Neural cell (in vitro differentiated cells): Measurements from ENCODE around the gene ALMS1. TPM values are rescaled to one million over a fixed set of nuclear protein-coding genes. Genes with fewer than 3 reads are reported as not detected.

Experiments
- H2AFZ ChIP-seq: fragments of 200-600, 300-800 bp; sonication (generic), shearing (Covaris generic); 2 replicates; pipeline ENCODE4 v1.6.0; 2014; ENCODE audit warnings: low read depth, mild to moderate bottlenecking, antibody characterized with exemption, low read length, moderate library complexity
- H3F3A ChIP-seq: fragments of 200-600 bp; shearing (Covaris generic); 2 replicates; pipeline ENCODE4 v1.6.1; 2016; ENCODE audit warnings: mild to moderate bottlenecking, moderate library complexity, mixed read lengths, antibody characterized with exemption, low read length; ENCODE audit not compliant: insufficient read depth, poor library complexity, severe bottlenecking
- H3K27ac ChIP-seq: fragments of 200-600, 300-800 bp; sonication (generic), shearing (Covaris generic); 2 replicates; pipeline ENCODE4 v1.5.1; 2014; ENCODE audit warnings: mild to moderate bottlenecking, low read length, moderate library complexity
- H3K27me3 ChIP-seq: fragments of 300-800, 200-600 bp; sonication (generic), shearing (Covaris generic); 2 replicates; pipeline ENCODE4 v1.6.0; 2014; ENCODE audit warnings: mild to moderate bottlenecking, low read depth, low read length, moderate library complexity; ENCODE audit not compliant: insufficient read depth
- H3K36me3 ChIP-seq: fragments of 300-800, 200-600 bp; sonication (generic), shearing (Covaris generic); 2 replicates; pipeline ENCODE4 v1.5.1; 2014; ENCODE audit warnings: mild to moderate bottlenecking, antibody characterized with exemption, low read length, moderate library complexity; ENCODE audit not compliant: insufficient read depth
- H3K4me2 ChIP-seq: fragments of 300-800, 200-600 bp; sonication (generic), shearing (Covaris generic); 2 replicates; pipeline ENCODE4 v1.6.0; 2014; ENCODE audit warnings: mild to moderate bottlenecking, low read length
- H3K4me3 ChIP-seq: fragments of 300-800, 200-600 bp; sonication (generic), shearing (Covaris generic); 2 replicates; pipeline ENCODE4 v1.5.1; 2014; ENCODE audit warnings: mild to moderate bottlenecking, low read length, moderate library complexity
- H3K79me2 ChIP-seq: fragments of 200-600 bp; shearing (Covaris generic); replicated peaks from 2 replicates; pipeline ENCODE4 v1.6.0; 2014; ENCODE audit warnings: mild to moderate bottlenecking, low read length, moderate library complexity; ENCODE audit not compliant: insufficient read depth
- H3K9ac ChIP-seq: fragments of 300-800, 200-600 bp; sonication (generic), shearing (Covaris generic); 2 replicates; pipeline ENCODE4 v1.6.1; 2016; ENCODE audit warnings: mild to moderate bottlenecking, low read length, mixed read lengths
- H3K9me2 ChIP-seq: fragments of 200-600 bp; shearing (Covaris generic); 2 replicates; pipeline ENCODE4 v1.6.1; 2016; ENCODE audit warnings: mild to moderate bottlenecking, low read length, mixed read lengths; ENCODE audit not compliant: insufficient read depth
- H3K9me3 ChIP-seq: fragments of 200-600, 300-800 bp; sonication (generic), shearing (Covaris generic); 2 replicates; pipeline ENCODE4 v1.6.1; 2016; ENCODE audit warnings: mild to moderate bottlenecking, mixed run types, low read length, moderate library complexity, mixed read lengths
- H4K20me1 ChIP-seq: fragments of 200-600 bp; shearing (Covaris generic); 2 replicates; pipeline ENCODE4 v1.6.1; 2016; ENCODE audit warnings: mild to moderate bottlenecking, mixed run types; ENCODE audit not compliant: insufficient read depth
- EP300 ChIP-seq: fragments of 450-650 bp; conservative IDR thresholded peaks from 2 replicates; pipeline ENCODE4 v1.6.1; 2014; ENCODE audit warnings: antibody characterized with exemption, mild to moderate bottlenecking, moderate library complexity; ENCODE audit not compliant: poor library complexity, severe bottlenecking
- EZH2 ChIP-seq: fragments of 200-600, 300-800 bp; shearing (Covaris generic), sonication (generic); IDR thresholded peaks from 2 replicates; pipeline ENCODE4 v1.6.1; 2014; ENCODE audit warnings: antibody characterized with exemption, low read length, borderline replicate concordance, mild to moderate bottlenecking; ENCODE audit not compliant: insufficient read depth, poor library complexity, severe bottlenecking
- MXI1 ChIP-seq: fragments of 450-650 bp; conservative IDR thresholded peaks from 2 replicates; pipeline ENCODE4 v1.6.1; 2014; ENCODE audit warnings: antibody characterized with exemption, mild to moderate bottlenecking; ENCODE audit not compliant: poor library complexity, severe bottlenecking
- POLR2AphosphoS5 ChIP-seq: IDR thresholded peaks from 2 replicates; pipeline ENCODE4 v1.6.1; 2012
- RAD21 ChIP-seq: fragments of 450-650 bp; conservative IDR thresholded peaks from 2 replicates; pipeline ENCODE4 v1.6.1; 2014; ENCODE audit warnings: antibody characterized with exemption, mild to moderate bottlenecking, moderate library complexity
- REST ChIP-seq: IDR thresholded peaks from 2 replicates; pipeline ENCODE4 v1.6.1; 2012; ENCODE audit warnings: borderline replicate concordance
- SMC3 ChIP-seq: fragments of 450-650 bp; conservative IDR thresholded peaks from 2 replicates; pipeline ENCODE4 v1.6.1; 2014; ENCODE audit warnings: antibody characterized with exemption, mild to moderate bottlenecking, moderate library complexity; ENCODE audit not compliant: poor library complexity
- TAF1 ChIP-seq: IDR thresholded peaks from 2 replicates; pipeline ENCODE4 v1.6.1; 2012; ENCODE audit warnings: low read depth
- polyA plus RNA-seq: library from polyadenylated mRNA; depleted of rRNA; stranded (reverse); fragments of >200 nt; gene quantifications from 2 replicates; pipeline ENCODE4 v1.2.3, GENCODE V29; 2014
- TF ChIP-seq, protein P1 (sequence below): fragments of 450-650 bp; IDR thresholded peaks from 2 replicates; pipeline ENCODE4 v1.5.1; 2014; ENCODE audit warnings: antibody characterized with exemption, mild to moderate bottlenecking, moderate library complexity; ENCODE audit not compliant: poor library complexity, severe bottlenecking

Gene ALMS1
- polyA plus RNA-seq, 1 donor from 2014 or later: 12.2 TPM

- TF ChIP-seq EP300: no peak
- TF ChIP-seq SMC3: no peak
- TF ChIP-seq, protein P1, sequence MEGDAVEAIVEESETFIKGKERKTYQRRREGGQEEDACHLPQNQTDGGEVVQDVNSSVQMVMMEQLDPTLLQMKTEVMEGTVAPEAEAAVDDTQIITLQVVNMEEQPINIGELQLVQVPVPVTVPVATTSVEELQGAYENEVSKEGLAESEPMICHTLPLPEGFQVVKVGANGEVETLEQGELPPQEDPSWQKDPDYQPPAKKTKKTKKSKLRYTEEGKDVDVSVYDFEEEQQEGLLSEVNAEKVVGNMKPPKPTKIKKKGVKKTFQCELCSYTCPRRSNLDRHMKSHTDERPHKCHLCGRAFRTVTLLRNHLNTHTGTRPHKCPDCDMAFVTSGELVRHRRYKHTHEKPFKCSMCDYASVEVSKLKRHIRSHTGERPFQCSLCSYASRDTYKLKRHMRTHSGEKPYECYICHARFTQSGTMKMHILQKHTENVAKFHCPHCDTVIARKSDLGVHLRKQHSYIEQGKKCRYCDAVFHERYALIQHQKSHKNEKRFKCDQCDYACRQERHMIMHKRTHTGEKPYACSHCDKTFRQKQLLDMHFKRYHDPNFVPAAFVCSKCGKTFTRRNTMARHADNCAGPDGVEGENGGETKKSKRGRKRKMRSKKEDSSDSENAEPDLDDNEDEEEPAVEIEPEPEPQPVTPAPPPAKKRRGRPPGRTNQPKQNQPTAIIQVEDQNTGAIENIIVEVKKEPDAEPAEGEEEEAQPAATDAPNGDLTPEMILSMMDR: no peak
- TF ChIP-seq REST: no peak
- no peak for TF ChIP-seq MXI1
- TF ChIP-seq POLR2AphosphoS5: no peak
- no peak for TF ChIP-seq TAF1
- no peak for TF ChIP-seq RAD21
- TF ChIP-seq EZH2: no peak
- no peaks in the 10 kb centered on the region for H3K36me3 ChIP-seq
- H4K20me1 ChIP-seq: no peaks in the 10 kb centered on the region
- peaks cover 15% of the 10 kb centered on the region for H3K79me2 ChIP-seq
- H3K9me2 ChIP-seq: no peaks in the 10 kb centered on the region
- H3K27me3 ChIP-seq: no peaks in the 10 kb centered on the region
- H3K27ac ChIP-seq: no peak overlapping the region
- H3F3A ChIP-seq: no peaks in the 10 kb centered on the region
- no peak overlapping the region for H3K9ac ChIP-seq
- H2AFZ ChIP-seq: no peak overlapping the region
- no peaks in the 10 kb centered on the region for H3K9me3 ChIP-seq
- H3K4me2 ChIP-seq: no peak overlapping the region
- no peak overlapping the region for H3K4me3 ChIP-seq
Observed at GRCh38 chr2:73402386-73403103, 16.9 kb downstream of the ALMS1 start.

DNA sequence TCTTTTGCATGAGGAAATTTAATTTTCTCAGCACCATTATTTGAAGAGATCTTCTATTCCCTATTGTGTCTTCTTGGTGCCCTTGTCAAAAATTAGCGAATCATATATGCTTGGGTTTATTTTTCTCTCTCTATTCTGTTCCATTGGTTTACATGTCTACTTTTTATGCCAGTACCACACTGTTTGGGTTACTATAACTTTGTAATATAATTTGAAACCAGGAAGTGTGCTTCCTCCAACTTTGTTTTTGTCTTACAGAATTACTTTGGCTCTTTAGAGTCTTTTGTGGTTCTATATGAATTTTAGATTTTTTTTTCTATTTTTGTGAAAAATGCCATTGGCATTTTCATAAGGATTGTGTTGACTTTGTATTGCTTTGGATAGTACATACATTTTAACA lies 17.6 kb downstream of the ALMS1 start:
- Histone ChIP-seq H3K4me2 (no peak overlapping the region), H3K36me3 (no peaks in the 10 kb centered on the region), H3K9ac (no peak overlapping the region), H3K4me3 (no peak overlapping the region), H3K27me3 (no peaks in the 10 kb centered on the region), H4K20me1 (no peaks in the 10 kb centered on the region), H3K9me3 (no peaks in the 10 kb centered on the region), H3K27ac (no peak overlapping the region), H2AFZ (no peak overlapping the region), H3F3A (no peaks in the 10 kb centered on the region), H3K79me2 (peaks cover 12% of the 10 kb centered on the region), H3K9me2 (no peaks in the 10 kb centered on the region)
- TF ChIP-seq, protein P1: no peak
- TF ChIP-seq MXI1 (no peak), RAD21 (no peak), EP300 (no peak)
